HCEC 1CT (cell line): Measurements from ENCODE around the gene ZCCHC3.

Experiments used
- DNase-seq: peaks from one replicate; pipeline ENCODE4 v3.0.0-alpha.2; 2017

ZCCHC3 gene

GRCh38 chr20:347317-347639 lies 49.9 kb downstream of the ZCCHC3 start:
- no peak for DNase-seq

- DNase-seq, result peak; percentile 95
Measured at GRCh38 chr20:347640-348484, 50.5 kb downstream of the ZCCHC3 start.

GRCh38 chr20:348972-349841 lies 51.8 kb downstream of the ZCCHC3 start:
- no peak for DNase-seq
